GM10847 (cell line): ENCODE data around the gene RELL2.

Experiments
- POLR2A ChIP-seq: IDR thresholded peaks from 2 replicates; pipeline ENCODE4 v1.6.1; 2011; ENCODE audit not compliant: insufficient read length; ENCODE audit errors: extremely low read depth

Gene RELL2

GRCh38 chr5:141636413-141637122 is at the start of gene RELL2, which contains the start of gene HDAC3:
Gene RELL2 (plus strand): TSS chr5:141636997. CDS start chr5:141638226, 1,229 bp downstream.
Gene HDAC3 (minus strand): TSS chr5:141636849. CDS start chr5:141636790, 59 bp downstream.
- TF ChIP-seq POLR2A = peak; percentile 82

GRCh38 chr5:141590127-141590526 is 46.7 kb upstream of the RELL2 start:
- TF ChIP-seq POLR2A = no peak

GRCh38 chr5:141596867-141597266 is 39.9 kb upstream of the RELL2 start:
- no peak for TF ChIP-seq POLR2A

- no peak for TF ChIP-seq POLR2A
Measured at GRCh38 chr5:141597394-141597793, 39.4 kb upstream of the RELL2 start.

GRCh38 chr5:141597814-141598213 is 39.0 kb upstream of the RELL2 start:
- TF ChIP-seq POLR2A = no peak

GRCh38 chr5:141598391-141599345 is 38.1 kb upstream of the RELL2 start:
- no peak for TF ChIP-seq POLR2A

GRCh38 chr5:141602606-141603005 is 34.2 kb upstream of the RELL2 start:
- no peak for TF ChIP-seq POLR2A

GRCh38 chr5:141603923-141604717 is 32.7 kb upstream of the RELL2 start:
- no peak for TF ChIP-seq POLR2A

GRCh38 chr5:141605523-141606277 is 31.1 kb upstream of the RELL2 start:
- TF ChIP-seq POLR2A = no peak

GRCh38 chr5:141608046-141608445 is 28.8 kb upstream of the RELL2 start:
- TF ChIP-seq POLR2A = no peak

- no peak for TF ChIP-seq POLR2A
Measured at GRCh38 chr5:141608557-141608956, 28.2 kb upstream of the RELL2 start.

GRCh38 chr5:141609044-141609443 is 27.8 kb upstream of the RELL2 start:
- no peak for TF ChIP-seq POLR2A

- TF ChIP-seq POLR2A = no peak
Measured at GRCh38 chr5:141611289-141611688, 25.5 kb upstream of the RELL2 start.

GRCh38 chr5:141613344-141613743 is 23.5 kb upstream of the RELL2 start:
- TF ChIP-seq POLR2A = no peak
